ENCODE results near the gene IGFBP1. TPM values are rescaled to one million over a fixed set of nuclear protein-coding genes. Genes with fewer than 3 reads are reported as not detected.

Gene IGFBP1
- total and polyA plus RNA-seq, 10 donors, result 0.09 to 0.72 TPM; not detected in 8

DNA sequence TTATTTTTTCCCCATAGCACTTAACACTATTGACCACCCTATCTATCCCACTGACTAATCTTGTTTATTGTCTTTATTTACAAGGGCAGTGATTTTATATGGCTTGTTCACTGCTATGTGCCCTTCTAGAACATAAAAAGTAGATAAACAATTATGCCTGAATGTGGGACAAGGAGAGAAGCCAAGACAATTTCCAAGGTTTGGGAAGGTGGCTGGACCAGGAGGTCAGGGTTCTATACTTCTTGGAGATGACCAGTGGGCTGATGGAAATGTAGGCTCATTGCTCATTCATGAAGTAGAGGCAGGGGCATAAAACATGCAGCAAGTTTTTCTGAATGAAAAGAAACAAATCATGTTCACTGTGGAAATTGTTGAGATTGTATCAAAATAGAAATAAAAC, 21.3 kb downstream of the IGFBP1 start:
- H3K4me1 ChIP-seq, result no peaks in the 10 kb centered on the region
- DNase-seq, result no peak
- H3K27ac ChIP-seq, result no peak overlapping the region
- intact Hi-C loops (cut with DNase I; ENCODE audit: low total_unique reads), result no loop called here
- peaks cover 0 to 4% (median 0%) of the 10 kb centered on the region in 6 donors for H3K36me3 ChIP-seq
- H3K9me3 ChIP-seq, result peaks cover 0 to 11% (median 0%) of the 10 kb centered on the region in 8 donors
- TF ChIP-seq, protein P1, sequence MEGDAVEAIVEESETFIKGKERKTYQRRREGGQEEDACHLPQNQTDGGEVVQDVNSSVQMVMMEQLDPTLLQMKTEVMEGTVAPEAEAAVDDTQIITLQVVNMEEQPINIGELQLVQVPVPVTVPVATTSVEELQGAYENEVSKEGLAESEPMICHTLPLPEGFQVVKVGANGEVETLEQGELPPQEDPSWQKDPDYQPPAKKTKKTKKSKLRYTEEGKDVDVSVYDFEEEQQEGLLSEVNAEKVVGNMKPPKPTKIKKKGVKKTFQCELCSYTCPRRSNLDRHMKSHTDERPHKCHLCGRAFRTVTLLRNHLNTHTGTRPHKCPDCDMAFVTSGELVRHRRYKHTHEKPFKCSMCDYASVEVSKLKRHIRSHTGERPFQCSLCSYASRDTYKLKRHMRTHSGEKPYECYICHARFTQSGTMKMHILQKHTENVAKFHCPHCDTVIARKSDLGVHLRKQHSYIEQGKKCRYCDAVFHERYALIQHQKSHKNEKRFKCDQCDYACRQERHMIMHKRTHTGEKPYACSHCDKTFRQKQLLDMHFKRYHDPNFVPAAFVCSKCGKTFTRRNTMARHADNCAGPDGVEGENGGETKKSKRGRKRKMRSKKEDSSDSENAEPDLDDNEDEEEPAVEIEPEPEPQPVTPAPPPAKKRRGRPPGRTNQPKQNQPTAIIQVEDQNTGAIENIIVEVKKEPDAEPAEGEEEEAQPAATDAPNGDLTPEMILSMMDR (IDR thresholded peaks at IDR 0.05 in 8 of 11, conservative IDR thresholded peaks at IDR 0.05 in 3 of 11), result no peak
- TF ChIP-seq POLR2AphosphoS5 (IDR thresholded peaks at IDR 0.05) (no peak), POLR2A (IDR thresholded peaks at IDR 0.05) (no peak)
- H3K27me3 ChIP-seq (replicated peaks in 1 of 7), result peaks cover 0 to 2% (median 0%) of the 10 kb centered on the region in 7 donors
- H3K4me3 ChIP-seq, result no peak overlapping the region

DNA sequence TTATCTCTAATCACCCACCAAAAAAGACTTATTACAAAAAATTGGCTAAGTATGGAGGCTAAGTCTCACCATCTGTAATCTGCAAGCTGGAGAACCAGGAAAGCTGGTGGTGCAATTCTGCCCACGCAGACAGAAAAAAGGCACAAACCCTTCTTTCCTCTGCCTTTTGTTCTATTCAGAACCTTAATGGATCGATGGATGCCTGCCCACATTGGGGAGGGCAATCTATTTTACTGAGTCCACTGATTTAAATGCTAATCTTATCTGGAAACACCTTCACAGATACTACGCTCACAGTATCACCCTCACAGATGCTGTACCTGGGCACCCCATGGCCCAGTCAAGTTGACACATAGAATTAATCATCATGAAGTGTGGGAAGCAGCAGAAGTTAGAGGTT, 22.6 kb downstream of the IGFBP1 start:
- TF ChIP-seq POLR2AphosphoS5 (IDR thresholded peaks at IDR 0.05) (no peak), POLR2A (IDR thresholded peaks at IDR 0.05) (no peak)
- TF ChIP-seq, protein P1 (IDR thresholded peaks at IDR 0.05 in 8 of 11, conservative IDR thresholded peaks at IDR 0.05 in 3 of 11), result no peak
- H3K9me3 ChIP-seq, result peaks cover 0 to 4% (median 0%) of the 10 kb centered on the region in 8 donors
- 85 to 94% (median 89%) methylated on average over 3 of the region's 3 CpGs for WGBS, 5 donors

GRCh38 chr7:45911311-45911710, 23.0 kb downstream of the IGFBP1 start:
- no peaks in the 10 kb centered on the region for H3K4me1 ChIP-seq
- no peaks in the 10 kb centered on the region for H3K9me3 ChIP-seq
- DNase-seq, result no peak
- peaks cover 0 to 8% (median 0%) of the 10 kb centered on the region in 7 donors for H3K27me3 ChIP-seq (replicated peaks in 1 of 7)
- H3K36me3 ChIP-seq, result peaks cover 0 to 5% (median 0%) of the 10 kb centered on the region in 6 donors
- TF ChIP-seq POLR2AphosphoS5 (IDR thresholded peaks at IDR 0.05) (no peak), POLR2A (IDR thresholded peaks at IDR 0.05) (no peak)
- TF ChIP-seq, protein P1 (IDR thresholded peaks at IDR 0.05 in 8 of 11, conservative IDR thresholded peaks at IDR 0.05 in 3 of 11), result no peak
- H3K27ac ChIP-seq, result no peak overlapping the region
- intact Hi-C loops (cut with DNase I; ENCODE audit: low total_unique reads), result no loop called here
- no peak overlapping the region for H3K4me3 ChIP-seq
- WGBS, 5 donors, result 86 to 92% (median 89%) methylated on average over 9 of the region's 9 CpGs

More for the DNA sequence above, 22.6 kb downstream of the IGFBP1 start:
- H3K4me1 ChIP-seq, result no peaks in the 10 kb centered on the region
- peaks cover 0 to 5% (median 0%) of the 10 kb centered on the region in 7 donors for H3K27me3 ChIP-seq (replicated peaks in 1 of 7)
- DNase-seq, result no peak
- intact Hi-C loops (cut with DNase I; ENCODE audit: low total_unique reads), result no loop called here
- no peak overlapping the region for H3K27ac ChIP-seq
- H3K36me3 ChIP-seq, result peaks cover 0 to 5% (median 0%) of the 10 kb centered on the region in 6 donors
- H3K4me3 ChIP-seq, result no peak overlapping the region

GRCh38 chr7:45912972-45913371, 24.7 kb downstream of the IGFBP1 start:
- intact Hi-C loops (cut with DNase I; ENCODE audit: low total_unique reads), result no loop called here
- no peak for DNase-seq
- Histone ChIP-seq H3K4me3 (no peak overlapping the region), H3K27ac (no peak overlapping the region), H3K27me3 (replicated peaks in 1 of 7) (peaks cover 0 to 25% (median 6%) of the 10 kb centered on the region in 7 donors), H3K9me3 (no peaks in the 10 kb centered on the region), H3K4me1 (peaks cover 0 to 8% (median 5%) of the 10 kb centered on the region in 6 donors), H3K36me3 (peaks cover 0 to 5% (median 2%) of the 10 kb centered on the region in 6 donors)
- TF ChIP-seq, protein P1 (IDR thresholded peaks at IDR 0.05 in 8 of 11, conservative IDR thresholded peaks at IDR 0.05 in 3 of 11), result no peak
- TF ChIP-seq POLR2AphosphoS5 (IDR thresholded peaks at IDR 0.05), result no peak
- no peak for TF ChIP-seq POLR2A (IDR thresholded peaks at IDR 0.05)
- 80 to 89% (median 81%) methylated on average over 7 of the region's 7 CpGs for WGBS, 5 donors
